Globus pallidus (tissue), 1 donor: Measurements from ENCODE around the gene PANK4.
A peak's percentile ranks its signal among the peaks of the same experiment; 100 is the strongest.
"Not testable (repeated sequence)": the region's sequence is repeated elsewhere in the genome, so short reads cannot be mapped to it uniquely, and the experiment has no call there.

Source experiments
- DNase-seq: peaks from one replicate; pipeline ENCODE4 v3.0.0-alpha.2; 2015; ENCODE audit warnings: low spot score

Gene PANK4

DNA sequence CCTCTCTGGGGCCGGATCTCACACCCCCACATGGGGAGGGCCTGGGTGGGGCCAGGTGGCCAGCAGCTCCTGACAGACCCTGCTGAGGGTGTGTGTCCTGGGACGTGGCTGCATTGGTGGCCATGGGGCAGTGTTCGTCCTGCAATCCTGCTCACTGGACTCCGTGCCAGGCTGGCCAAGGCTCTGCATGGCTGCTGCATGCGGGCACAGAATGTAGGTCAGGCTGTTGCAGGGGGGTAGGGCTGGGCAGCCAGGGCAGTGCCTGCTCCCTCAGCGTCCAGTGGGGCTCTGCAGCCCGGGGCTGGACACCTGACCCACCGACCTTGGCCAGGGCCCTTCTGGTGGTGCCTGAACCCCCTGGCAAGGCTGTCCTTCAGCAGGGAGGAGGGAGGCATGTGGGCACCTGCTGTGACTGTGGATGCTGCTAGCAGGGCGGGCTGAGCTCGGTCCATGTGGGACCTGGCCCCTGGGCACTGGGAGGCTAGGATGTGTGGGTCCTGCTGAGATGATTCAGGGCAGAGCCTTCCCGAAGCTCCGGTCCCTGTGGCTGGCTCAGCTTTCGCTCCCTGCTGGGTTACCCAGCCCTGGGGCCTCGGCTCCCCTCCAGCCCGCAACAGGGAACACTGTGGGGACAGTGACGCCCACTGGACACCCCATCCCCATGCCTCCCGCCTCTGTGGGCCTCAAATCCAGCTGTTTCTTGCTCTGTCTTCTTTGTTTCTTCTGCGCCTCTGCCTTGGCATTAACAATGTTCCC lies 65.2 kb downstream of the PANK4 start:
- DNase-seq, result no peak

DNA sequence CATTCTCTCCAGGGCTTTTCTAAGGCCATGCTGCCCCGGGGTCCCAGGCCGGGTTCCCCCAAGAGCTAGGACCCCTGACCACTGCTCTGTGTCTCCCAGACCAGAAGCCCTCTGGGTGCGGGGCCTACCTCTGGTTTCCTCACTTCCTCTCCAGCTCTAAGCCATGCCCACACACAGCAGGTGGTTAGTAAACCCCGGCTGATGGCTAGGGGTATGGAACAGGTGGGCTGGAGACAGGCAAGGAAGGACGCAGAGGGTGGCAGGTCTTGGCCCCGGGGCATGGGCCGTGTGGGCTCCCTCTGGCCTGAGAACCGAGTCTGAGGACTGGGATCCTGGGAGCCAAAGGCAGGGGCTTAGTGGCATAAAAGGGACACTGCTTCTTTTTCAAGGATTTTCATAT lies 66.2 kb downstream of the PANK4 start:
- no peak for DNase-seq

- peak; percentile 90 for DNase-seq
Observed at GRCh38 chr1:2459757-2460156, 66.6 kb downstream of the PANK4 start.

DNA sequence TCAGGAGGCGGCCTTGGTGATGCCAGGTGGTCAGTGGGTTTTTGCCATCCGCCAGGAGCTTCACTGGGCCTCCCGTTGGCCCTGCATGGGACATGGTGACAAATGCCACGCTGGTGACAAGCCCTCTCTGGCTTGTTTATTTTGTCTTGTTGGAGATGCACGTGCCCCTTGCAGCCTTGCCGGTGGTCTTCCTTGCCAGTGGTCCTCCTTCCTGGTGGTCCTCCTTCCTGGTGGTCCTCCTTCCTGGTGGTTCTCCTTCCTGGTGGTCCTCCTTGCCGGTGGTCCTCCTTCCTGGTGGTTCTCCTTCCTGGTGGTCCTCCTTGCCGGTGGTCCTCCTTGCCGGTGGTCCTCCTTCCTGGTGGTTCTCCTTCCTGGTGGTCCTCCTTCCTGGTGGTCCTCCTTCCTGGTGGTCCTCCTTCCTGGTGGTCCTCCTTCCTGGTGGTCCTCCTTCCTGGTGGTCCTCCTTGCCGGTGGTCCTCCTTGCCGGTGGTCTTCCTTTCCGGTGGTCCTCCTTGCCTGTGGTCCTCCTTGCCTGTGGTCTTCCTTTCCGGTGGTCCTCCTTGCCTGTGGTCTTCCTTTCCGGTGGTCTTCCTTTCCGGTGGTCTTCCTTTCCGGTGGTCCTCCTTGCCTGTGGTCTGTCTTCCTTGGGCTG lies 67.2 kb downstream of the PANK4 start:
- not testable (repeated sequence) for DNase-seq

GRCh38 chr1:2458687-2459086 lies 67.7 kb downstream of the PANK4 start:
- DNase-seq, result no peak
